ENCODE results near the gene PPIB. TPM values are rescaled to one million over a fixed set of nuclear protein-coding genes. Genes with fewer than 3 reads are reported as not detected.
"Not testable (repeated sequence)": the region's sequence is repeated elsewhere in the genome, so short reads cannot be mapped to it uniquely, and the experiment has no call there.

Gene PPIB
- total and polyA plus RNA-seq, 8 donors: 230 to 576 (median 362) TPM

DNA sequence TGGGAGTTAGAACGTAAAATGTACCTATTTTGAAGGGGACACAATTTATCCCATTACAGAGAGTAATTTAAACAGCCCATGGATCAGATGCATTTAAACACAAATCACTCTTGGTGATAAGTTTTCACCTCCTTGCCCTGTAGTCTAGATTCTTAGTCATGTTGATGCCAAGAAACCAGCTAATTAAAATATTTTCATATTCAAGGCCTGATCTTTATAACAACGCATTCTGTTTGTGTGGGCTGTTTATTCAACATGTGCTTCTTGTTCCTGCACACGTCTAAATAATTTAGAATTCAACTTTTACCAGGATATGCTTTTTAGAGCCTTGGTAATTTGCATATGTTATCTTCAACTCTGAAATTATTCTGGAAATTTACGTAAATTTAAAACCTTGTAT, 41.2 kb downstream of the PPIB start:
- ATAC-seq (no peak), FAIRE-seq (no peak), DNase-seq (no peak)
- no peak overlapping the region for H3K4me3 ChIP-seq
- H3K9me3 ChIP-seq: no peaks in the 10 kb centered on the region
- no peaks in the 10 kb centered on the region for H3K27me3 ChIP-seq
- TF ChIP-seq CTCF (IDR thresholded peaks at IDR 0.05): no peak
- no peaks in the 10 kb centered on the region for H3K4me1 ChIP-seq
- H3K27ac ChIP-seq: no peak overlapping the region
- peaks cover 0 to 61% (median 17%) of the 10 kb centered on the region in 3 donors for H3K36me3 ChIP-seq
- WGBS, 2 donors: 87 to 91% methylated on average over 4 of the region's 4 CpGs
- intact Hi-C loops (cut with DNase I): no loop called here

GRCh38 chr15:64120322-64120721, 42.5 kb downstream of the PPIB start:
- H3K9me3 ChIP-seq; ATAC-seq; H3K4me1 ChIP-seq; FAIRE-seq; H3K27ac ChIP-seq; H3K4me3 ChIP-seq; H3K27me3 ChIP-seq; DNase-seq; intact Hi-C loops (cut with DNase I): not testable (repeated sequence)
- peaks cover 0 to 60% (median 18%) of the 10 kb centered on the region in 3 donors for H3K36me3 ChIP-seq
- WGBS, 2 donors: 98 to 100% methylated on average over 2 of the region's 2 CpGs

- TF ChIP-seq CTCF (IDR thresholded peaks at IDR 0.05): no peak
- no peak overlapping the region for H3K27ac ChIP-seq
- H3K27me3 ChIP-seq: no peaks in the 10 kb centered on the region
- DNase-seq: no peak
- H3K4me3 ChIP-seq: no peak overlapping the region
- no peaks in the 10 kb centered on the region for H3K9me3 ChIP-seq
- FAIRE-seq: no peak
- peak in 1 of 4 donors; percentile 15 for ATAC-seq
- H3K4me1 ChIP-seq: no peaks in the 10 kb centered on the region
- intact Hi-C loops (cut with DNase I): no loop called here
- H3K36me3 ChIP-seq: peaks cover 0 to 64% (median 22%) of the 10 kb centered on the region in 3 donors
- WGBS, 2 donors: 64 to 70% methylated on average over 5 of the region's 5 CpGs
Measured at GRCh38 chr15:64117759-64118487, 44.9 kb downstream of the PPIB start.

- H3K9me3 ChIP-seq: no peaks in the 10 kb centered on the region
- TF ChIP-seq CTCF (IDR thresholded peaks at IDR 0.05): no peak
- DNase-seq (no peak), FAIRE-seq (no peak), ATAC-seq (peak in 1 of 4 donors; percentile 28)
- intact Hi-C loops (cut with DNase I): no loop called here
- H3K27ac ChIP-seq: no peak overlapping the region
- peaks cover 0 to 40% (median 10%) of the 10 kb centered on the region in 3 donors for H3K36me3 ChIP-seq
- WGBS, 2 donors: 94 to 96% methylated on average over 1 of the region's 1 CpG
- H3K27me3 ChIP-seq: no peaks in the 10 kb centered on the region
- no peak overlapping the region for H3K4me3 ChIP-seq
- H3K4me1 ChIP-seq: peaks cover 6 to 23% (median 8%) of the 10 kb centered on the region in 3 donors
Measured at GRCh38 chr15:64112904-64113303, 49.9 kb downstream of the PPIB start.

DNA sequence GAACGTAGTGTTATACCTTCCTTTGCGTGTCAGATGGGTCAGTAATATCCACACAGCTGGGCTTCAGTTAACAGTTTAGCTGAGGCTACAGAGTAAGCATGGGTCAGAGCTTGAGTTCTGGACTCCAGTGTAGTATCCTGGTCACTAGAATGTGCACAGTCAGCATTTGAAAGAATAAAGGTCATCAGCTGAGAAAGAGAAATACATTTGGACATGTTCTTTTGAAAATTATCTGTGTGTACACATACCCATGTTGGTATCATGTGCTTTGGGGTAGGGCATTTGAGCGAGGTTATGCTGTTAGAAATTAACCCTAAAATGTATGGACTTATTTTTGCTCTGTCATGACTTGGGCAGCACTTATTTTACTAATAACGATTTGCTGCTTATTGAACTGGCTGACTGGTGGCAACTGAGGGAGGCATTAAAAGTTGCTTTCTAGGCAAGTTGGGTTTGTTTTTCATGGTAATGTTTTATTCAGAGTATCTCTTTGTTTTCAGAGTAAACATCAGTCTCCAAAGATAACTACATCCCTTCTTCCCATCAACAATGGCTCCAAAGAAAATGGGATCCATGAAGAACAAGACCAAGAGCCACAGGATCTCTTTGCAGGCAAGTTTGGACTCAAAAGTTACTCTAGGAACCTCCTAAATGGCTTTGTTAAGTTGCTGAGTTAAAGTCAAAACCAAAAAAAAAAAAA, 50.6 kb downstream of the PPIB start:
- H3K27ac ChIP-seq: no peak overlapping the region
- no peak for TF ChIP-seq CTCF (IDR thresholded peaks at IDR 0.05)
- intact Hi-C loops (cut with DNase I): no loop called here

More for the DNA sequence above, 50.6 kb downstream of the PPIB start:
- FAIRE-seq (no peak), DNase-seq (no peak), ATAC-seq (peak; percentile 55 to 81 (median 73))
- Histone ChIP-seq H3K36me3 (peaks cover 0 to 33% (median 5%) of the 10 kb centered on the region in 3 donors), H3K4me1 (peaks cover 6 to 24% (median 8%) of the 10 kb centered on the region in 3 donors), H3K27me3 (no peaks in the 10 kb centered on the region), H3K9me3 (no peaks in the 10 kb centered on the region), H3K4me3 (no peak overlapping the region)
- 34 to 43% methylated on average over 4 of the region's 4 CpGs for WGBS, 2 donors
